HEK293 (cell line): Measurements from ENCODE around the gene YY1AP1.

Experiments used
- CTCF ChIP-seq: fragments of 450-650 bp; formaldehyde crosslinking; IDR thresholded peaks from 2 replicates; pipeline ENCODE4 v1.5.1; 2016; ENCODE audit warnings: missing biosample characterization, missing genetic modification characterization
- TRIM28 ChIP-seq: IDR thresholded peaks from 2 replicates; pipeline ENCODE4 v1.6.1; 2011; ENCODE audit warnings: low read length, control low read depth, borderline replicate concordance
- ZBTB7A ChIP-seq: fragments of 450-650 bp; formaldehyde crosslinking; IDR thresholded peaks from 2 replicates; pipeline ENCODE4 v1.5.1; 2016; ENCODE audit warnings: low read depth, missing biosample characterization, missing genetic modification characterization
- ZNF423 ChIP-seq: fragments of 450-650 bp; formaldehyde crosslinking; IDR thresholded peaks from 2 replicates; pipeline ENCODE4 v1.5.1; 2016; ENCODE audit warnings: missing biosample characterization, missing genetic modification characterization
- ZNF629 ChIP-seq: fragments of 450-650 bp; formaldehyde crosslinking; IDR thresholded peaks from 2 replicates; pipeline ENCODE4 v1.5.1; 2017; ENCODE audit warnings: missing biosample characterization, missing genetic modification characterization
- ZNF792 ChIP-seq: fragments of 450-650 bp; formaldehyde crosslinking; IDR thresholded peaks from 2 replicates; pipeline ENCODE4 v1.5.1; 2016; ENCODE audit warnings: missing biosample characterization, missing genetic modification characterization
- ZNF837 ChIP-seq: fragments of 450-650 bp; formaldehyde crosslinking; IDR thresholded peaks from 2 replicates; pipeline ENCODE4 v1.5.1; 2016; ENCODE audit warnings: missing biosample characterization, missing genetic modification characterization
- TF ChIP-seq, protein P1 (sequence below): fragments of 450-650 bp; formaldehyde crosslinking; IDR thresholded peaks from 2 replicates; pipeline ENCODE4 v1.5.1; 2016; ENCODE audit warnings: missing biosample characterization, missing genetic modification characterization
- TF ChIP-seq, protein P2 (sequence below): fragments of 450-650 bp; formaldehyde crosslinking; IDR thresholded peaks from 2 replicates; pipeline ENCODE4 v1.5.1; 2017; ENCODE audit warnings: missing biosample characterization, missing genetic modification characterization
- TF ChIP-seq, protein P3 (sequence below): fragments of 450-650 bp; formaldehyde crosslinking; IDR thresholded peaks from 2 replicates; pipeline ENCODE4 v1.5.1; 2017; ENCODE audit warnings: missing biosample characterization, mild to moderate bottlenecking, missing genetic modification characterization, moderate library complexity
- TF ChIP-seq, protein P4 (sequence below): sonication (generic); formaldehyde crosslinking; IDR thresholded peaks from 2 replicates; pipeline ENCODE4 v1.8.1; 2022; ENCODE audit warnings: mild to moderate bottlenecking, moderate library complexity, missing genetic modification reagents
- TF ChIP-seq, protein P5 (sequence below): fragments of 450-650 bp; formaldehyde crosslinking; IDR thresholded peaks from 2 replicates; pipeline ENCODE4 v1.5.1; 2016; ENCODE audit warnings: missing biosample characterization, missing genetic modification characterization

DNA sequence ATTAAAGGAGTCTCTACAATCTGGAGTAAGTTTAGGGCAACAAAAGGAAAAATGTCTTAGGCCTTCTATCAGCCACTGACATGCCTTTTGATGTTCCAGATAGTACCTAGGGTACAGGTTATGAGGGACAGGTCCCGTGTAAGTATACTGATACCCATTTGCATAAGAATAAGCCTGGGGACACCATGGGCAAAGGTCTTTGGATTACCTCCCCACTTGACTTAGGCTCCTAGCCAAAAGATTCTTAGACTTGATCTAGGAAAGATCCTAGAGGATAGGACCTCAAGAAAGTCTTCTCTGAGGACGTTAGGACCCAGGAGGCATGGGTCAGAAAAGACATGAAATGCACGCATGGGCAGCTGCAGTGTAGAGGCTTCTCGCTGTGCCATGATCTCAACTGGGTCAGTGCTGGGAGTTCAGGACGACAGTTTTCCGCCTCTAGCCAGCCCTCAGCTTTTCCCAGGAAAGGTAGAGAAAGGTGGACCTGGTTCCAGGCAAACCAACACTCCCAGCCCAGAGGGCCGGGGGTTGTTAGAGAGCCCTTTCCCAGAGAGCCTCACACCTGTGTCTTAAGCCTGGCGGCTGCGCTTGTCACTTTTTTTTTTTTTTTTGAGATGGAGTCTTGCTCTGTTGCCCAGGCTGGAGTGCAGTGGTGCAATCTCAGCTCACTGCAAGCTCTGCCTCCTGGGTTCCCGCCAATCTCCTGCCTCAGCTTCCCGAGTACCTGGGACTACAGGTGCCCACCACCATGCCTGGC, 52.0 kb downstream of the YY1AP1 start:
- TF ChIP-seq CTCF (tag by site-specific recombination) (no peak), ZNF792 (tag by site-specific recombination) (no peak), ZNF629 (no peak), ZNF423 (tag by site-specific recombination) (no peak), ZNF837 (tag by site-specific recombination) (no peak), ZBTB7A (tag by site-specific recombination) (no peak), TRIM28 (no peak)
- TF ChIP-seq, protein P1, sequence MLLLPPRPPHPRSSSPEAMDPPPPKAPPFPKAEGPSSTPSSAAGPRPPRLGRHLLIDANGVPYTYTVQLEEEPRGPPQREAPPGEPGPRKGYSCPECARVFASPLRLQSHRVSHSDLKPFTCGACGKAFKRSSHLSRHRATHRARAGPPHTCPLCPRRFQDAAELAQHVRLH (tag by site-specific recombination), result no peak
- TF ChIP-seq, protein P2, sequence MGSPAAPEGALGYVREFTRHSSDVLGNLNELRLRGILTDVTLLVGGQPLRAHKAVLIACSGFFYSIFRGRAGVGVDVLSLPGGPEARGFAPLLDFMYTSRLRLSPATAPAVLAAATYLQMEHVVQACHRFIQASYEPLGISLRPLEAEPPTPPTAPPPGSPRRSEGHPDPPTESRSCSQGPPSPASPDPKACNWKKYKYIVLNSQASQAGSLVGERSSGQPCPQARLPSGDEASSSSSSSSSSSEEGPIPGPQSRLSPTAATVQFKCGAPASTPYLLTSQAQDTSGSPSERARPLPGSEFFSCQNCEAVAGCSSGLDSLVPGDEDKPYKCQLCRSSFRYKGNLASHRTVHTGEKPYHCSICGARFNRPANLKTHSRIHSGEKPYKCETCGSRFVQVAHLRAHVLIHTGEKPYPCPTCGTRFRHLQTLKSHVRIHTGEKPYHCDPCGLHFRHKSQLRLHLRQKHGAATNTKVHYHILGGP (tag by site-specific recombination), result no peak
- TF ChIP-seq, protein P3, sequence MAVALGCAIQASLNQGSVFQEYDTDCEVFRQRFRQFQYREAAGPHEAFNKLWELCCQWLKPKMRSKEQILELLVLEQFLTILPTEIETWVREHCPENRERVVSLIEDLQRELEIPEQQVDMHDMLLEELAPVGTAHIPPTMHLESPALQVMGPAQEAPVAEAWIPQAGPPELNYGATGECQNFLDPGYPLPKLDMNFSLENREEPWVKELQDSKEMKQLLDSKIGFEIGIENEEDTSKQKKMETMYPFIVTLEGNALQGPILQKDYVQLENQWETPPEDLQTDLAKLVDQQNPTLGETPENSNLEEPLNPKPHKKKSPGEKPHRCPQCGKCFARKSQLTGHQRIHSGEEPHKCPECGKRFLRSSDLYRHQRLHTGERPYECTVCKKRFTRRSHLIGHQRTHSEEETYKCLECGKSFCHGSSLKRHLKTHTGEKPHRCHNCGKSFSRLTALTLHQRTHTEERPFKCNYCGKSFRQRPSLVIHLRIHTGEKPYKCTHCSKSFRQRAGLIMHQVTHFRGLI (tag by site-specific recombination), result no peak
- TF ChIP-seq, protein P4, sequence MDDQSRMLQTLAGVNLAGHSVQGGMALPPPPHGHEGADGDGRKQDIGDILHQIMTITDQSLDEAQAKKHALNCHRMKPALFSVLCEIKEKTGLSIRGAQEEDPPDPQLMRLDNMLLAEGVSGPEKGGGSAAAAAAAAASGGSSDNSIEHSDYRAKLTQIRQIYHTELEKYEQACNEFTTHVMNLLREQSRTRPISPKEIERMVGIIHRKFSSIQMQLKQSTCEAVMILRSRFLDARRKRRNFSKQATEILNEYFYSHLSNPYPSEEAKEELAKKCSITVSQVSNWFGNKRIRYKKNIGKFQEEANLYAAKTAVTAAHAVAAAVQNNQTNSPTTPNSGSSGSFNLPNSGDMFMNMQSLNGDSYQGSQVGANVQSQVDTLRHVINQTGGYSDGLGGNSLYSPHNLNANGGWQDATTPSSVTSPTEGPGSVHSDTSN (CRISPR knock-in tag), result no peak
- TF ChIP-seq, protein P5, sequence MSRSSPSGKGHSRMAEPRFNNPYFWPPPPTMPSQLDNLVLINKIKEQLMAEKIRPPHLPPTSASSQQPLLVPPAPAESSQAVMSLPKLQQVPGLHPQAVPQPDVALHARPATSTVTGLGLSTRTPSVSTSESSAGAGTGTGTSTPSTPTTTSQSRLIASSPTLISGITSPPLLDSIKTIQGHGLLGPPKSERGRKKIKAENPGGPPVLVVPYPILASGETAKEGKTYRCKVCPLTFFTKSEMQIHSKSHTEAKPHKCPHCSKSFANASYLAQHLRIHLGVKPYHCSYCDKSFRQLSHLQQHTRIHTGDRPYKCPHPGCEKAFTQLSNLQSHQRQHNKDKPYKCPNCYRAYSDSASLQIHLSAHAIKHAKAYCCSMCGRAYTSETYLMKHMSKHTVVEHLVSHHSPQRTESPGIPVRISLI, result no peak
